RWPE2 (cell line): ENCODE data around the gene MREG.

Experiments used
- ATAC-seq: fragments of 200-7000 bp; cut with Tn5 transposase; 3 replicates; pipeline ENCODE4 v1.9.1; 2021; ENCODE audit warnings: low read depth
- DNase-seq: peaks from one replicate; pipeline ENCODE4 v3.0.0-alpha.2; 2020; ENCODE audit warnings: low spot score
- H3K27ac ChIP-seq: fragments of 450-650 bp; 2 replicates; pipeline ENCODE4 v1.5.1; 2017; ENCODE audit warnings: mild to moderate bottlenecking; ENCODE audit not compliant: poor library complexity, severe bottlenecking
- H3K27me3 ChIP-seq: fragments of 250-450 bp; sonication (Bioruptor Pico); 2 replicates; pipeline ENCODE4 v1.5.1; 2021; ENCODE audit warnings: mild to moderate bottlenecking, moderate library complexity; ENCODE audit not compliant: insufficient read depth, poor library complexity, severe bottlenecking
- H3K36me3 ChIP-seq: fragments of 250-450 bp; sonication (Bioruptor Pico); 2 replicates; pipeline ENCODE4 v1.5.1; 2020; ENCODE audit warnings: low read depth, mild to moderate bottlenecking, moderate library complexity
- H3K4me1 ChIP-seq: fragments of 250-450 bp; sonication (Bioruptor Pico); 2 replicates; pipeline ENCODE4 v1.5.1; 2021; ENCODE audit warnings: mild to moderate bottlenecking, moderate library complexity; ENCODE audit not compliant: insufficient read depth, poor library complexity, severe bottlenecking
- H3K4me3 ChIP-seq: fragments of 250-450 bp; sonication (Bioruptor Pico); 2 replicates; pipeline ENCODE4 v1.5.1; 2021; ENCODE audit warnings: mild to moderate bottlenecking, moderate library complexity; ENCODE audit not compliant: severe bottlenecking
- H3K9me3 ChIP-seq: fragments of 250-450 bp; sonication (Bioruptor Pico); 2 replicates; pipeline ENCODE4 v1.5.1; 2021; ENCODE audit warnings: mild to moderate bottlenecking, moderate library complexity; ENCODE audit not compliant: severe bottlenecking
- CTCF ChIP-seq: fragments of 450-650 bp; IDR thresholded peaks from one replicate; pipeline ENCODE4 v1.5.1; 2017; ENCODE audit warnings: mild to moderate bottlenecking, moderate library complexity; ENCODE audit not compliant: poor library complexity, severe bottlenecking

Gene MREG, protein sequence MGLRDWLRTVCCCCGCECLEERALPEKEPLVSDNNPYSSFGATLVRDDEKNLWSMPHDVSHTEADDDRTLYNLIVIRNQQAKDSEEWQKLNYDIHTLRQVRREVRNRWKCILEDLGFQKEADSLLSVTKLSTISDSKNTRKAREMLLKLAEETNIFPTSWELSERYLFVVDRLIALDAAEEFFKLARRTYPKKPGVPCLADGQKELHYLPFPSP

DNA sequence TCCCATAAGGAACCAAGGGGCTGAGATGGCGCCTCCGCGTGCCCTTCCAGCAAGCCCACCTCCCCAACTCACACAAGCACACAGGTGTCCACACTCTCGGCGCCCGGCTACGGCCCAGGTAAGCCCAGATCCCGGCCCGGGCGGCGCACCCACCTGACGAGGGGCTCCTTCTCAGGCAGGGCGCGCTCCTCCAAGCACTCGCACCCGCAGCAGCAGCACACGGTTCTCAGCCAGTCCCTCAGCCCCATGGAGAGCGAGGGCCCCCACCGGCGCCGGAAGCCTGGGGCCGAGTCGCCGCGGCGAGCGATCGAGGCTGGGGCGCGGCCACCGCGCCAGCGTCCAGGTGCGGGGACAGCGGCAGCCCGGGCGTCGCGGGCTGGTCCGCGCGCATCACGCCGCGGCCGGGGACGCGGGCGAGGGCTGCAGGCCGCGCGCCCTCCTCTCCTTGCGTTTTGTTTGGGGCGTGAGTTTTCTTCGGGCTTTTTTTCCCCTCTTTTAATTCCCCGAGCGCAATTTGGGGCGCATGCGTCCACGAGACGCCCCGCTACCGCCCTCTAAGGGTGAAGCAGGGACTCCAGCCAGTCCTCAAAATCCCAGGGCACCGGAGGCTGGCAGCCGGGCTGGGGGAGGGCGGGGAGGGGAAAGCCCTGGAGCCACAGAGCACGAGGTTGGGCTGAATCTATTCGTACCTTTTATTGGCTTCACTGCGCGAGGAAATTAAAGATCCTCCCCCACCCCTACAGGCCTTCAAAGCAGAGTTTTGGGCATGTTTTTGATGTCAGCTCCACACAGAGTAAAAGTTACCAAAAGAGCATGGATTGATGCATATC, at the start of gene MREG:
Gene MREG, minus strand, starts transcription at position 472 of the 830 bp plus-strand sequence. Its CDS starts 224 bp downstream, at position 248.
- Histone ChIP-seq H3K9me3 (no peaks in the 10 kb centered on the region), H3K4me3 (peak within 1 kb of the TSS; percentile 87), H3K36me3 (no peaks in the 10 kb centered on the region), H3K27me3 (no peaks in the 10 kb centered on the region), H3K4me1 (peaks cover 17% of the 10 kb centered on the region), H3K27ac (peak within 1 kb of the TSS; percentile 86)
- DNase-seq (peak; percentile 80), ATAC-seq (peak; percentile 62)
- peak; percentile 88 for TF ChIP-seq CTCF

DNA sequence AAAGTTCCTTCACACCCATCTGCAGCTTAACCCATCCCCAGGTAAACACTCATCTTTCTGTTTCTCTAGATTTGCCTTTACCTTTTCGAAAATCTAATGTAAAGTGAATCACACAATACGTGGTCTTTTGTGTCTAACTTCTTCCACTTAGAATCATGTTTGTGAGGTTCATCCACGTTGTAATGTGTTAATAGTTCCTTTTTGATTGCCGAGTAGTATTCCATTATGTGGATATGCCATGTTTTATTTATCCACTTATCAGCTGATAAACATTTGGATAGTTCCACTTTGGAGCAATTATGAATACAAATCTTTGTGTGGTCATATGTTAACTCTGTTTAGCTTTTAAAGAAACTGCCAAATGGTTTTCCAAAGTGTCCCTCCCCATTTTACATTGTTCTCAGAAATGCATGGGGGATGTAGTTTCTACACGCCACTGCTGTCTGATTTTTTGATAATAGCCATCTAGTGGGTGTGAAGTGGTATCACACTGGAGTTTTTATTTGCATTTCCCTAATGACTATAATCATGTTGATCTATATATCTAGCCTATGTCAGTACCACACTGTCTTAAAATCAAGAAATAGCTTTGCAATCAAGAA, 46.0 kb upstream of the MREG start:
- Histone ChIP-seq H3K4me3 (no peak overlapping the region), H3K9me3 (no peaks in the 10 kb centered on the region), H3K27me3 (no peaks in the 10 kb centered on the region), H3K36me3 (peaks cover 12% of the 10 kb centered on the region), H3K27ac (no peak overlapping the region), H3K4me1 (peaks cover 10% of the 10 kb centered on the region)
- no peak for TF ChIP-seq CTCF
- ATAC-seq (no peak), DNase-seq (no peak)

GRCh38 chr2:216057688-216058193, 44.4 kb upstream of the MREG start:
- Histone ChIP-seq H3K27me3 (no peaks in the 10 kb centered on the region), H3K27ac (no peak overlapping the region), H3K36me3 (peaks cover 5% of the 10 kb centered on the region; the same call in 1 of the 2 replicates), H3K9me3 (no peaks in the 10 kb centered on the region), H3K4me3 (no peak overlapping the region), H3K4me1 (peaks cover 10% of the 10 kb centered on the region)
- ATAC-seq (peak; percentile 76), DNase-seq (no peak)
- TF ChIP-seq CTCF = no peak

DNA sequence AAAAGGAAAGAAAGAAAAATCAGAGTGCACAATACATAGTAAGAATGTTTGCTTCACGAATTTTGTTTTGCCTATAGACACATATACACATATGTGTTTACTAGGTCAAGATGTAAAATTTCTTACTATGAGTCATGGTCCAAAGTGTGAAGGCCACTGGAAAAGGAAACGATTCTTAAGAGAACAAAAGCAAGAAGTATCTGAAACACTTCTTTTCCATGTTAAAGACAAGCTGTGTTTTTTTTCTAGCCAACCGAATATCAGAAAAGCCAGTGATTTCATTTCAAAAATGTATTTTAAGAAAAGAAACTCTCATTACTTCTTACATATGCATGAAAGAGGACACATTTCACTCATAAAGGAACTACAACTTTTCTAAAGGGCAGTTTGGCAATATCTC, 43.4 kb upstream of the MREG start:
- Histone ChIP-seq H3K4me1 (peaks cover 10% of the 10 kb centered on the region), H3K9me3 (no peaks in the 10 kb centered on the region), H3K27ac (no peak overlapping the region), H3K27me3 (no peaks in the 10 kb centered on the region), H3K36me3 (no peaks in the 10 kb centered on the region; the same call in 1 of the 2 replicates), H3K4me3 (no peak overlapping the region)
- no peak for TF ChIP-seq CTCF
- DNase-seq (no peak), ATAC-seq (no peak)
